ENCODE measurements around the gene CENPX.
A peak's percentile ranks its signal among the peaks of the same experiment; 100 is the strongest.

Gene CENPX

DNA sequence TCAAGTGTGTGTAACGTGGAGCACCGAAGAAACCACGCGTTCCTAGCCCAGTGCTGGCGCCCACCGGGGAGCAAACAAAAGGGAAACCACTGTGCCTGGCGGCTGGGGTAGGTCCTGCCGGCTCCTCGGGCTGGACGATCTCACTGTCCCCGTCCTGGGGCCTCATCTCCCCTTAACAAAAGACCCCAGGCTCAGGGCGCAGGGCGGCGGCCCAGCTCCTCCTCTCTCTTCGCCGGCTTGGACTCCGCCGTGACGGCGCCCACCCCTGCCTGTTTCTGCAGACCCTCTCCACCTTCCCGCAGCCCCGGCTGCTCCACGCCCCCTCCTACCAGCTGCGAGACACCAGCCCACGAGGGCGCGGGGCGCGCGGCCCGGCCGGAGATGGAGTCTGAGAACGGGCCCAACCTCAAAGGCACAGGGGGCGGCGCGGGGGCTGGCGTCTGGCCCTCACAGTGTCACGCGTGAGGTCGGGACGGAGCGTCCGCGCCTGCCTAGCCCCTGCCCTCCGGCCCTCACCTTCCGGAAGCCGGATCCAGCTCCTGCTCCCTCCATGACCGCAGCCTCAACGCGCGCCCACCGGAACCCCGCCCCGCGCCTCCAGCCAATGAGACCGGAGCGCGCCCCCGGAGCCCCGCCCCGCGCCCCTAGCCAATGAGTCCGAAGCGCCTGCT, at the start of gene CENPX:
Gene CENPX, minus strand, starts transcription at position 569 of the 671 bp plus-strand sequence. Its CDS starts 17 bp downstream, at position 552.
- no peak for DNase-seq

DNA sequence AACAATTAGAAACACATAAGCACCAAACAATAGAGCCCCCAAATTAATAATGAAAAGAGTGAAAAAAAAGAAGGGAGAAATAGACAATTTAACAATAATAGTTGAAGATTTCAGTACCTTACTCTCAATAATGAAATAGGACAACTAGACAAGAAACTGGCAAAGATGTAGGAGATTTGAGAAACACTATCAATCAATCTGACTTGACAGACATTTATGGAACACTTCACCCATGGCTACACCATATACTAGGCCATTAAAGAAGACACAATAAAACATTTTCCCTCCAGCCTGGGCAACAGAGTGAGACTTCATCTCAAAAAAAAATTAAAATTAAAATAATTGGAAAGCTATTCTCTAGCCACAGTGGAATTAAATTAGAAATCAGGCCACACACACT, 47.9 kb upstream of the CENPX start:
- no peak for DNase-seq

DNA sequence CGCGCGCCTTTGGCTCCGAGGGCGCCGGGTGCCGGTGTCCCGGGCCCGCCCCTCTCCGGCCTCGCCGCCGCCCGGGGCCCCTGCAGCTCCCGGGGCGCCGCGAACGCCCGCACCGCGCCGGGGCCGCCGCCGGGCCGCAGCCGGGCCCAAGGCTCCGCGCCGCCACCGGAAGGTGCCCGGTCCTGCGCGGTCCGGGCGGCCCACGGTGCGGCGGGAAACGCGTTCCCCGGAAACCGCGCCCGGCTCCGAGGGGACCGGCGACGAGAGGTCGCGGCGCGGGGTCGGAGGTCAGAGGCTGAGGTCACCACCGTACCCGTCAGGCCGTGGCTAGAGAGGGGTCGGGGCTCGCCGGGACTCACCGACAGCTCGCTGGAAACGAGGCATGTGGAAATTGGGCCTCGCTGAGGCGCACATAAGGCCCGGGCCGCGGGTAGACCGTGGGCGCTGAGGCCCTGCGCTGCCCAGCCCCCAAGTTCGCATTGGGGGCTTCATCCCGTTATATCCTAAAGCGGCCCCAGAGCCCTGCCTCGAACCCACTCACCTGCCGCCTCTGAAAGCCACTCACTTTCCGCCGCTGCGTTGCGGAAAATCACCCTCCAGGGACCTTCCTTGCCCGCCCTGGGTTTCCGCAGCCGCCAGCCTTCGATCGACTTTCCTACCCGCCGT, 43.1 kb upstream of the CENPX start, which contains the start of gene DUS1L:
Gene DUS1L, minus strand, starts transcription at position 167 of the 666 bp plus-strand sequence. CDS start 745 bp downstream, outside the sequence.
- DNase-seq = peak in 1 of 2 experiments; percentile 76

- DNase-seq = no peak
These were observed 42.5 kb upstream of the CENPX start for GRCh38 chr17:82065193-82065637.

- no peak for DNase-seq
These were observed 41.9 kb upstream of the CENPX start for GRCh38 chr17:82064433-82065192.

- DNase-seq = no peak
These were observed 41.0 kb upstream of the CENPX start for GRCh38 chr17:82063424-82064415.

GRCh38 chr17:82062984-82063368, 40.3 kb upstream of the CENPX start:
- no peak for DNase-seq

DNA sequence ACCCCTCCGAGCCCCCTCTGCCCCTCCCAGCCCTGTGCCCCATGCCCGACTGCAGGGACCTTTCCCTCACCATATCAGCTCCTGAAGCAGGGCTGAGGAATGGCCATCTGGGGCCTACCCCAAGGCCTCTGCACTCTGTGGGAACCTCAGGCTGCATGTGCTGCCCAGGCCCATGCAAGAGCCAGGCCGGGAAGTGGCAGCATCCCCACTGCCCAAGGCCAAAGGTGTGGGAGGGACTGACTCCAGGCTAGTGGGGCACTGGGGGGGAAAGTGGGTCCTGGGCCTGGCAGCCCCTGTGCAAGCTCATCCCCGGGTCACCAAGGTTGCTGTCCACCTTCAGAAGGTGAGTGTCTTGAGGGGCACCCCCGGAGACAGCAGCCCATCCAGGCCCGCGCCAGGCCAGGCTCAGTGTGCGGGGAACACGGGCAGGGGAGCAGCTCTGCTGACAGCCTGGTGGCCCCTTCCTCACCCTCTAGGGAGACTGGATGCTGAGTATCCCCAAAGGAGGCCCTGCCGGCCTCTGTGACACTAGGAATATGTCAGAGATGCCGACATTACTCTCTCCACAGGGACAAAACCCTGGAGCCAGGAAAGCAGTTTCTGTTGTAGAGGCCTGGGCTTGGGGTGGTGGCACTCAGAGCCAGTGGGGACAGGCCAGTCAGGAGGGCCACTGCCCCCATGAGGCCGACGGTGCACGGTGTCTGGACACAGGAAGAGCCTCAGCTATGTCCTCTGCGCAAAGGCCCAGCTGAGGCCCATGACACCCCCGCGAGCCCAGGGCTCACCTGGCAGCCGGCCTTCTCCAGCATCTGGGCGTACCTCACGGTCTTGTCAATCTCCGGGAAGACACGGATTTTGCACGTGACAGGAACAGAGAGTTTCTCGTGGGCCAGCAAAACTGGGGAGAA, 39.7 kb upstream of the CENPX start:
- DNase-seq = no peak

GRCh38 chr17:82061047-82061925, 38.6 kb upstream of the CENPX start:
- no peak for DNase-seq

DNA sequence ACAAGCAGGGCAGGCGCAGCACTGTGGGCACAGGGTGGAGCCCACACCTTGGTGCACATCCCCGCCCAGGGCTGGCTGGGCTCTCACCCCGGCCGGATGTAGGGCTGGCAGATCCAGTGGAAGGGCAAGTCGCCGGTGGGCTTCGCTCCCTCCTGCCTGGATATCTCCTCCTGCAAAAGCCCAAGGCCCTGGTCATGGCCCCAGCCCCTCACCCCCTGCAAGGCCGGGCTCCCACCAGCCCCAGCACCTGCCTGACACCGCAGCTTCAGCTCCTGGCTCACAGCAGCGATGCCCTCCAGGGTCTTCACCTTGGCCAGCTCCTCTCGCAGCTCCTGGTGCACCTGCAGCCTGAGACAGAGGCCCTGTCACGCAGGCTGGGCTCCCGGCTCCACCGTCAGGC, 37.9 kb upstream of the CENPX start:
- DNase-seq = no peak

DNA sequence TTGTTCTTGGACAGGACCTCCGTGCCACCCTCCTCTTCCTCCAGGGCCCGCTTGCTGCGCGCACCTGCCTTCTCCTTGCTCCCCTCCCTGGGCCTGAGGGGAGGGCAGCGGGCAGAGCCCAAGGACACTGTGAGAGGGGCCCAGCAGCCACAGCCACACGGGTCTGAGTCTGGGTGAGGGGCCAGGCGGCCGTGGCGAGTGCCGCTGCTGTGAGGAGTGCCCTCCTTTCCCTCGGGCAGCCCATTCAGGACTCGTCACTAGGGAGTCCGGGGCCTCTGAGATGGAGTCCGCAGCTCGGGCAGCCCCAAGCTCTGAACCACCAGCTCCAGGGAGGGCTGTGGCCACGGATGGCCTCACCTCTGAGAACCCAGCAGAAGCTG, 37.3 kb upstream of the CENPX start:
- DNase-seq = no peak

- DNase-seq = no peak
These were observed 36.8 kb upstream of the CENPX start for GRCh38 chr17:82059272-82060000.

DNA sequence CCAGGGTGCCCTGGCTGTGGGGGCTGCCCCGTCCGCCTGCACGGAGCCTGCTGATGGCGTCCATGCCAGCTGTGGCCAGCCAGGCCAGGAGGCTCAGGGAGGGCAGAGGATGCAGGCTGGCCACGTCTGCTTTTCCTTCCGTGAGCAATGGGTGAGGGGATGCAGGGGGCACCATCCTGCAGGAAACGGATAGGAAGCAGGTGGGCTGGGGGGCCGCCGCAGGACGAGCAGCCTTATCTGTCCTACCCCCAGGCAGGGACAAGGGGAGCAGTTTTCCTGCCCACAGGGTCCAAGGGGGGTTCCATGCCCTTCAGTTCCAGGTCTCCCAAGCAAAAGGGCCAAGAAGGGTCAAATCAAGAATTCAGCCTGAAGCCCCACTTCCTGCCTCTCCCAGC, 36.2 kb upstream of the CENPX start:
- DNase-seq = no peak

GRCh38 chr17:82058230-82058854, 35.7 kb upstream of the CENPX start:
- DNase-seq = no peak

- no peak for DNase-seq
These were observed 34.3 kb upstream of the CENPX start for GRCh38 chr17:82056729-82057621.

DNA sequence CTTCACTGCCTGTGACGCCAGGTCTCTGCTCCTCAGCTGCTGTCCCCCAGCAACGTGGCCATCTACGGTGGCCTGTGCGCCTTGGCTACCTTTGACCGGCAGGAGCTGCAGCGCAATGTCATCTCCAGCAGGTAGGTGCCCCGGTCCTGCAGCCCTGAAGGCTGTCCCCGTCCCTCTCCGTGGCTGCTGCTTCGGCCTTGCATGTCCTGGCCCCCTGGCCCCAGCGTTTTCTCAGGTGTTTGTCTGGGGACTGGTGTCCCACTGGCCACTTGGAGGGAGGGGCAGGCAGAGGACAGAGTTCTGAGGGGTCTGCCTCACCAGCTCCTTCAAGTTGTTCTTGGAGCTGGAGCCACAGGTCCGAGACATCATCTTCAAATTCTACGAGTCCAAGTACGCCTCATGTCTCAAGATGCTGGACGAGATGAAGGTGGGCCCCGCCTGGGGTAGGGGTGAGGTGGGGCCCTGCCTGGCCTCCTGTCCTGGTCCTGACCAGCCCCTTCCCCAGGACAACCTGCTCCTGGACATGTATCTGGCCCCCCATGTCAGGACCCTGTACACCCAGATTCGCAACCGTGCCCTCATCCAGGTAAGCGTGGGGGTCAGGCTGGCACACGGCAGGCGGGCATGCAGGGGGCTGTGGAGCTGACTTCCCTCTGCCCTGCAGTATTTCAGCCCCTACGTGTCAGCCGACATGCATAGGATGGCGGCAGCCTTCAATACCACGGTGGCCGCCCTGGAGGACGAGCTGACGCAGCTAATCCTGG, 33.5 kb upstream of the CENPX start:
- no peak for DNase-seq

All from NCI-H446 (cell line).